NCI-H510A (cell line): ENCODE measurements around the gene MPC1.
"Not testable (repeated sequence)": the region's sequence is repeated elsewhere in the genome, so short reads cannot be mapped to it uniquely, and the experiment has no call there.

Experiments used
- DNase-seq: peaks from one replicate; lab custom pipeline; 2025; lab: John Stamatoyannopoulos, UW

MPC1 gene

GRCh38 chr6:166406197-166406596, 23.5 kb upstream of the MPC1 start:
- no peak for DNase-seq

DNA sequence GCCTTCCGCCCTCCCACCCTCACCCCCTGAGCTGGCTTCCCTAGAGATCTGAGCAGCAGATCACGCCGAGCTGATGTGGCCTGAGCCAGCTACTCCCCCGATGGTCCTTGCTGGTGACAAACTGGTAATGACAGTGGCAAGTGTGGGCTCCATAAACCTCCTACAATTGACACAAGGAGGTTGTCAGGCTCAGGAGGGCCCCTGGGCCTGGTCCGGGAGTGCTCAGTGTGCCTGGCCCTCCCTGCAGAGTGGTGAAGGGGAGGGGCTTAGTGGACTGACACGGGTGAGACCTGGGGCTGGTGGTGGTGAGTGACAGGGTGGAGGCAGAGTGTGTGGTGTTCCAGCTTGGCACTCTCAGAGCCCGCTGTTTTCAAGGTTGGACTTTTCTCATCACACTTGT, 22.6 kb upstream of the MPC1 start:
- DNase-seq, result no peak

GRCh38 chr6:166402582-166403277, 20.0 kb upstream of the MPC1 start:
- DNase-seq, result no peak

- not testable (repeated sequence) for DNase-seq
Measured at GRCh38 chr6:166400649-166401250, 18.0 kb upstream of the MPC1 start.

GRCh38 chr6:166400181-166400580, 17.4 kb upstream of the MPC1 start:
- DNase-seq, result no peak

- no peak for DNase-seq
Measured at GRCh38 chr6:166398348-166398747, 15.6 kb upstream of the MPC1 start.

DNA sequence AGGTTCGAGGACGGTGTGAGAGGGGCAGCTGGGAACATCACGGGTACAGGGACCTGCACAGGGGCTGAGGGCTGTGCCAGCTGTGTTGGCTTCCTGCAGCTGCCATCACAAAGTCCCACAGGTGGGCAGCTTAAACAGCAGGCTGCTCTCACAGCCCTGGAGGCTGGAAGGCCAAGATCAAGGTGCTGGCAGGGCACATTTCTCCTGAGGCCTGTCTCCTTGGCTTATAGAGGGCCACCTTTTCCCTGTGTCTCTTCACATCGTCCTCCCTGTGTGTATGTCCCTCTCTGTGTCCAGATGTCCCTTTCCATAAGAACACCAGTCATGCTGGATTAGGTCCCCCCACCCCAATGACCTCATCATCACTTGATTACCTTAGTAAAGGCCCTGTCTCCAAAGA, 15.1 kb upstream of the MPC1 start:
- no peak for DNase-seq

GRCh38 chr6:166395778-166396177, 13.0 kb upstream of the MPC1 start:
- no peak for DNase-seq

DNA sequence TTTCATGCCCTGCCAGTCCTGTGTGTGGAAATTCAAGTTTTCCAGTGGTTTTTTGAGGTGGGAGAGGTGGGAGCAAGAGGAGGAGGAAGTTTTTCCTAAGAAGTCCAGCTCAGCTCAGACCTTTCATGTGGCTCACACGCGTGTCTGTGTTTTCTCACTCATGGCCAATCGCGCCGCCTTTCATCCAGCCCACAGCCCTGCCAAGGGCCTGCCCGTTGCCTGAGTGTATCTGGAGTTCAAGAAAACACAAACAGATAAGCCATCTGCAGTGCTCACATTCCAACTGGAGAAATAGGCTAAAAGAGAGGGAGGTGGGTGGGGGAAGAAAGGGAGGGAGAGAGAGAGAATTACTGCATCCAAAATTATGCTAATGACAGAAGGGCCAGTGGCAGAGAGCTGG, 12.6 kb upstream of the MPC1 start:
- no peak for DNase-seq

- no peak for DNase-seq
Measured at GRCh38 chr6:166394036-166394892, 11.5 kb upstream of the MPC1 start.

GRCh38 chr6:166393535-166393823, 10.7 kb upstream of the MPC1 start:
- DNase-seq, result no peak

GRCh38 chr6:166392755-166393534, 10.2 kb upstream of the MPC1 start:
- DNase-seq, result not testable (repeated sequence)

- DNase-seq, result no peak
Measured at GRCh38 chr6:166389119-166389518, 6.4 kb upstream of the MPC1 start.

DNA sequence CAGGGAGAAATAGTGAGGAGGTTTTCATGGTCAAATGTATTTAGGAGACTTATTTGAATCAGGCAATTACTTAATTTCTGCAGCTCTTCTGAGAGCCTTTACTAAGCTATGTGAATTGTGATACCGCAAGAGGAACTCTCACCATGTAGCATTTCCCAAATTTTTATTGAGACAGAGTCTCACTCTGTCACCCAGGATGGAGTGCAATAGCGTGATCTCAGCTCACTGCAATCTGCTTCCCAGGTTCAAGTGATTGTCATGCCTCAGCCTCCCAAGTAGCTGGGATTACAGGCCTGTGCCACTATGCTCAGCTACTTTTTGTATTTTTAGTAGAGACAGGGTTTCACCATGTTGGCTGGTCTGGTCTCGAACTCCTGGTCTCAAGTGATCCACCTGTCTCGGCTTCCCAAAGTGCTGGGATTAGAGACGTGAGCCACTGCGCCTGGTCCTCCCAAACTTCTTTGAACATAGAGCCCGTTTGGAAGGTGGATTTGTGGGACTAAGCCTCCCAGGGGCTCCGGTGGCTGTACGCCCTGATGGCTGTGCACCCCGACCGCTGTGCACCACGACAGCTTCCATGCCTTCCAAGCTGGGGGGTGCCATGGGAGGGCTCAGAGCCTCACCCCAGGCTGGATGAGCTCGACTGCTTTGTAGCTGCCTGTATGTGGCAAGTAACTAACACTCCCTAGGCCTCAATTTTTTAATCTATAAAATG, 5.7 kb upstream of the MPC1 start:
- DNase-seq, result no peak

GRCh38 chr6:166387642-166388289, 5.0 kb upstream of the MPC1 start:
- DNase-seq, result no peak

GRCh38 chr6:166387098-166387497, 4.4 kb upstream of the MPC1 start:
- not testable (repeated sequence) for DNase-seq

DNA sequence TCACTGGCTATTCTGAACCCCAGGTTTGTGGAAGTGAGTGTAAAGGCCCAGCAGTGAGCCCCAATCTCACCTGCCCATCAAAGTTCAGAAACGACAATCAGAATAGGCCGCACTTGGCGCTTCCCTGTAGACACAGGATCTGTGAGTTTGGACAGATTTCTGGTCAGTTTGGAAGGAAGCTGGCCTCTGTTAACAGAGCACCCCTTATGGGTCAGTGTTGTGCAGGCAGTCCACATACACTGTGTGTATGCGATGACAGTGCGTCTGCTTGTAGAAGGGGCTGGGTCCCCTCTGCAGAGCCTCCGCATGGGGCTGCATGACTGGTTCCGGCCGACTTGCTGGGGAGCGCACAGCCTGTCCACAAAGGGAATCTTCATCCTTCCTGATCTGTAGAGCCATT, 3.4 kb upstream of the MPC1 start:
- DNase-seq, result no peak

DNA sequence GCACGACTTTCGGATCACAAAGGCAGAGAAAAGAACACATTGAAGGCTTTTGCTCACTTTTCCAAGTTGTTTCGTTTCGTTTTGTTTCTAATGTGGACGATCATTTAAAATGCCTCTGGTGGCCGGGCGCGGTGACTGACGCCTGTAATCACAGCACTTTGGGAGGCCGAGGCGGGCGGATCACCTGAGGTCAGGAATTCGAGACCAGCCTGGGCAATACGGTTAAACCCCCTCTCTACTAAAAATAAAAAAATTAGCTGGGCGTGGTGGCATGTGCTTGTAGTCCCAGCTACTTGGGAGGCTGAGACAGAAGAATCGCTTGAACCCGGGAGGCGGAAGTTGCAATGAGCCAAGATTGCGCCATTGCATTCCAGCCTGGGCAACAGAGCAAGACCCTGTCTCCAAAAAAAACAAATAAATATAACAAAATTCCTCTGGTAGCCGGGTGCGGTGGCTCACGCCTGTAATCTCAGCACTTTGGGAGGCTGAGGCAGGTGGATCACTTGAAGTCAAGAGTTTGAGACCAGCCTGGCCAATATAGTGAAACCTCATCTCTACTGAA, 1.1 kb upstream of the MPC1 start:
- DNase-seq, result not testable (repeated sequence)

- no peak for DNase-seq
Measured at GRCh38 chr6:166382500-166382932, 224 bp downstream of the MPC1 start.

DNA sequence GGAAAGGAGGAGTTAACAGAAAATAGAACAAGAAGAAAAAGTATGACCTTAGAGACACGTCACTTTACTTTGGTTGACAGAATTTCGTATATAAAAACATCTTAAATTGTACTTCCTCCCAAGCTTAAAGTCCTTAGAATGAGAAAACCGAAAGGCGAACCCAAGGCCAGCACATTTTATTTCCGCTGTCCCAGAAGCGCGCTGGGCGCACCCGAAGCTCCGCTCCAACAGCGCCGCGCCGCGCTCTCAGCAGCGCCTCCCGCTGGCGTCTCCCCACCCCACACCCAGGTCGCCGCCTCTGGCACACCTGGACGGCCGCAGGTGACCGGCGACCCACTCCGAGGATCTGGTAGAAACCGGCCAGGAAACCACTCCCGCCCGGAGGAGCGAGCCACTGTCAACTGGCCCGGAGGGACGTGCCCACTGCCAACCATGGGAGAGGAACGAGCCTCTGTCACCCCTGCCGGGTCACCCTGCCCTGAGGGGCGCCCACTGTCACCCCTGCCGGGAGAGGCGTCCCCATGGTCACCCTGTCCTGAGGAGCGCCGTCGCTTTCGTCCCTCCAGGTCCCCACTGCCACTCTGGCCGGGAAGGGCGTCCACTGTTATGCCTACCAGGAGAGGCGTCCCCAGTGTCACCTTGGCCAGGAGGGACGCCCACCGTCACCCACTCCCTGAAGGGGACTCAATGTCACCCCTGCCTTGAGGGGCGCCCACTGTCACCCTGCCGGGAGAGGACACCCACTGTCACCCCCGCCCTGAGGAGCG, 824 bp downstream of the MPC1 start:
- DNase-seq, result peak; percentile 57
